ENCODE measurements around the gene RBM47.

DNA sequence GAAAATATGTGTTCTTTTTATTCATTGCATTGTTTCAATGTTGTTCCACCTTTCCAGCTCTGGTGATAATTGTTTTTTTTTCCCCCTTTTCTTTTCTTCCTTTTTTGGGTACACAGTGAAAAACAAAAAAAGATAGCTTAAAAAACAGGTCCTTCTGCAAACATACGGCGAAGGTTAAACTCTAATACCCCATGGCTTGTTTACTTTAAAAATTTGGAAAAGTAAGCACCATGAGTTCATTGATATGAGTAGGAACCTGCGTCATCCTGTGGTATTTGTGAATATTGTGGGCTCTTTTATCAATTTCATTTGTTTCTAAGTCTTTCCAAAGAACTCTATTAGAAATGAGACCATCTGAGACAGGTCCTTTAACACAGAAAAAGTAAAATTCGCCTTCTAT lies 171.0 kb downstream of the RBM47 start:
- TF ChIP-seq EZH2 (IDR thresholded peaks at IDR 0.05; ENCODE audit: borderline replicate concordance, insufficient read depth, low read depth, low read length, poor library complexity, severe bottlenecking): no peak
- TF ChIP-seq, protein P1, sequence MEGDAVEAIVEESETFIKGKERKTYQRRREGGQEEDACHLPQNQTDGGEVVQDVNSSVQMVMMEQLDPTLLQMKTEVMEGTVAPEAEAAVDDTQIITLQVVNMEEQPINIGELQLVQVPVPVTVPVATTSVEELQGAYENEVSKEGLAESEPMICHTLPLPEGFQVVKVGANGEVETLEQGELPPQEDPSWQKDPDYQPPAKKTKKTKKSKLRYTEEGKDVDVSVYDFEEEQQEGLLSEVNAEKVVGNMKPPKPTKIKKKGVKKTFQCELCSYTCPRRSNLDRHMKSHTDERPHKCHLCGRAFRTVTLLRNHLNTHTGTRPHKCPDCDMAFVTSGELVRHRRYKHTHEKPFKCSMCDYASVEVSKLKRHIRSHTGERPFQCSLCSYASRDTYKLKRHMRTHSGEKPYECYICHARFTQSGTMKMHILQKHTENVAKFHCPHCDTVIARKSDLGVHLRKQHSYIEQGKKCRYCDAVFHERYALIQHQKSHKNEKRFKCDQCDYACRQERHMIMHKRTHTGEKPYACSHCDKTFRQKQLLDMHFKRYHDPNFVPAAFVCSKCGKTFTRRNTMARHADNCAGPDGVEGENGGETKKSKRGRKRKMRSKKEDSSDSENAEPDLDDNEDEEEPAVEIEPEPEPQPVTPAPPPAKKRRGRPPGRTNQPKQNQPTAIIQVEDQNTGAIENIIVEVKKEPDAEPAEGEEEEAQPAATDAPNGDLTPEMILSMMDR (IDR thresholded peaks at IDR 0.05): no peak

Measured in B cell (primary cell).